HG02623 (cell line): ENCODE data around the gene AGBL1.

Source experiments
- ATAC-seq: cut with Tn5 transposase; IDR thresholded peaks from one replicate; pipeline ENCODE4 v1.9.1; 2021; ENCODE audit warnings: moderate library complexity; ENCODE audit not compliant: unreplicated experiment

Gene AGBL1

GRCh38 chr15:86162641-86163040 is 83.0 kb downstream of the AGBL1 start:
- ATAC-seq = no peak

GRCh38 chr15:86163816-86164215 is 84.1 kb downstream of the AGBL1 start:
- ATAC-seq = no peak

- ATAC-seq = no peak
Observed at GRCh38 chr15:86164232-86164898, 84.7 kb downstream of the AGBL1 start.

- ATAC-seq = no peak
Observed at GRCh38 chr15:86165265-86166211, 85.9 kb downstream of the AGBL1 start.

- ATAC-seq = no peak
Observed at GRCh38 chr15:86167841-86168240, 88.2 kb downstream of the AGBL1 start.

- ATAC-seq = no peak
Observed at GRCh38 chr15:86178845-86179244, 99.2 kb downstream of the AGBL1 start.

GRCh38 chr15:86183596-86184491 is 104.2 kb downstream of the AGBL1 start:
- ATAC-seq = no peak

GRCh38 chr15:86193716-86194380 is 114.2 kb downstream of the AGBL1 start:
- no peak for ATAC-seq

- no peak for ATAC-seq
Observed at GRCh38 chr15:86197770-86198169, 118.1 kb downstream of the AGBL1 start.

GRCh38 chr15:86199467-86200145 is 119.9 kb downstream of the AGBL1 start:
- no peak for ATAC-seq

GRCh38 chr15:86201313-86202008 is 121.8 kb downstream of the AGBL1 start:
- no peak for ATAC-seq

GRCh38 chr15:86203462-86203861 is 123.8 kb downstream of the AGBL1 start:
- no peak for ATAC-seq

GRCh38 chr15:86205096-86205495 is 125.4 kb downstream of the AGBL1 start:
- ATAC-seq = no peak

- no peak for ATAC-seq
Observed at GRCh38 chr15:86213420-86213819, 133.7 kb downstream of the AGBL1 start.

GRCh38 chr15:86213888-86214287 is 134.2 kb downstream of the AGBL1 start:
- no peak for ATAC-seq

GRCh38 chr15:86221119-86221518 is 141.4 kb downstream of the AGBL1 start:
- no peak for ATAC-seq

GRCh38 chr15:86229306-86229705 is 149.6 kb downstream of the AGBL1 start:
- no peak for ATAC-seq

GRCh38 chr15:86229936-86230335 is 150.3 kb downstream of the AGBL1 start:
- no peak for ATAC-seq
